IMR-90 (cell line): ENCODE measurements around the gene HAUS5. TPM values are rescaled to one million over a fixed set of nuclear protein-coding genes. Genes with fewer than 3 reads are reported as not detected.

Experiments used
- ATAC-seq: fragments of 200-7000 bp; cut with Tn5 transposase; 2 replicates; pipeline ENCODE4 v1.9.1; 2020; ENCODE audit warnings: low read depth, mild to moderate bottlenecking, moderate library complexity
- BruUV-seq: library from RNA; stranded (reverse); fragments of 400-500 nt; replicated peaks from 2 replicates; lab custom pipeline; 2021; lab: Mats Ljungman, UMichigan
- CTCF ChIA-PET: fragments of 300-600 bp; formaldehyde crosslinking; extraction: SDS; loops from one replicate; lab custom pipeline; 2021; ENCODE audit warnings: antibody characterized with exemption; lab: Yijun Ruan, JAX
- POLR2A ChIA-PET: fragments of 300-600 bp; sonication (Branson Sonifier 250); formaldehyde crosslinking; loops from one replicate; lab custom pipeline; 2022; ENCODE audit warnings: antibody characterized with exemption; ENCODE audit not compliant: unreplicated experiment; lab: Charles Lee
- DNase-seq: peaks from one replicate; pipeline ENCODE4 v3.0.0; 2013
- H2AFZ ChIP-seq: replicated peaks from 2 replicates; pipeline ENCODE3; 2013; ENCODE audit warnings: low read length, mild to moderate bottlenecking; ENCODE audit not compliant: poor library complexity
- H2AK5ac ChIP-seq: 2 replicates; pipeline ENCODE4 v1.6.1; 2013; ENCODE audit warnings: low read depth, low read length, inconsistent platforms
- H2AK9ac ChIP-seq: replicated peaks from 2 replicates; pipeline ENCODE3; 2013; ENCODE audit warnings: mild to moderate bottlenecking, low read depth, low read length, moderate library complexity; ENCODE audit not compliant: poor library complexity
- H2BK120ac ChIP-seq: 2 replicates; pipeline ENCODE4 v1.6.1; 2013; ENCODE audit warnings: low read depth, low read length, inconsistent platforms
- H2BK15ac ChIP-seq: 3 replicates; pipeline ENCODE4 v1.6.1; 2013; ENCODE audit warnings: low read depth, low read length, inconsistent platforms
- H2BK20ac ChIP-seq: 2 replicates; pipeline ENCODE4 v1.6.1; 2013; ENCODE audit warnings: low read depth, mild to moderate bottlenecking, inconsistent platforms, low read length, moderate library complexity
- H2BK5ac ChIP-seq: 2 replicates; pipeline ENCODE4 v1.6.1; 2013; ENCODE audit warnings: mild to moderate bottlenecking, low read depth, low read length, inconsistent platforms; ENCODE audit not compliant: poor library complexity, severe bottlenecking
- H3K14ac ChIP-seq: replicated peaks from 2 replicates; pipeline ENCODE4 v1.6.1; 2013; ENCODE audit warnings: low read depth, low read length, inconsistent platforms
- H3K18ac ChIP-seq: 2 replicates; pipeline ENCODE4 v1.6.1; 2013; ENCODE audit warnings: low read depth, low read length, control low read depth
- H3K23ac ChIP-seq: 2 replicates; pipeline ENCODE4 v1.6.1; 2013; ENCODE audit warnings: low read depth, low read length, inconsistent platforms
- H3K27ac ChIP-seq: 2 replicates; pipeline ENCODE4 v1.5.1; 2013; ENCODE audit warnings: mild to moderate bottlenecking, control low read depth, low read length; ENCODE audit not compliant: insufficient read depth
- H3K27me3 ChIP-seq: 2 replicates; pipeline ENCODE4 v1.6.1; 2013; ENCODE audit warnings: low read length; ENCODE audit not compliant: control insufficient read depth, insufficient read depth
- H3K36me3 ChIP-seq: 2 replicates; pipeline ENCODE4 v1.6.1; 2013; ENCODE audit warnings: low read length, mixed read lengths; ENCODE audit not compliant: control insufficient read depth, insufficient read depth
- H3K4ac ChIP-seq: 2 replicates; pipeline ENCODE4 v1.6.1; 2013; ENCODE audit warnings: low read depth, low read length, inconsistent platforms
- H3K4me1 ChIP-seq: 2 replicates; pipeline ENCODE4 v1.6.1; 2013; ENCODE audit warnings: low read length, mixed read lengths; ENCODE audit not compliant: control insufficient read depth, insufficient read depth
- H3K4me2 ChIP-seq: 2 replicates; pipeline ENCODE4 v1.6.1; 2013; ENCODE audit warnings: low read depth, mild to moderate bottlenecking, control low read depth, low read length, moderate library complexity
- H3K4me3 ChIP-seq: 2 replicates; pipeline ENCODE4 v1.5.1; 2013; ENCODE audit warnings: low read depth, mild to moderate bottlenecking, control low read depth, low read length, moderate library complexity; ENCODE audit not compliant: insufficient read depth
- H3K56ac ChIP-seq: 2 replicates; pipeline ENCODE4 v1.6.1; 2013; ENCODE audit warnings: low read length, inconsistent platforms; ENCODE audit not compliant: insufficient read depth; ENCODE audit errors: extremely low read depth
- H3K79me1 ChIP-seq, 2 experiments: 2 replicates each; pipeline ENCODE4 v1.6.1; 2013; ENCODE audit warnings: low read length in 2 of 2, inconsistent platforms in 1 of 2, low read depth in 1 of 2
- H3K9ac ChIP-seq: 2 replicates; pipeline ENCODE4 v1.6.1; 2013; ENCODE audit warnings: low read depth, low read length, control low read depth
- H3K9me1 ChIP-seq: 2 replicates; pipeline ENCODE4 v1.6.1; 2013; ENCODE audit warnings: low read length, inconsistent platforms; ENCODE audit not compliant: insufficient read depth
- H3K9me3 ChIP-seq: 2 replicates; pipeline ENCODE4 v1.6.1; 2013; ENCODE audit warnings: low read length; ENCODE audit not compliant: control insufficient read depth, insufficient read depth
- H4K20me1 ChIP-seq: 2 replicates; pipeline ENCODE4 v1.6.1; 2013; ENCODE audit warnings: low read length, inconsistent platforms; ENCODE audit not compliant: insufficient read depth
- H4K5ac ChIP-seq: 2 replicates; pipeline ENCODE4 v1.6.1; 2013; ENCODE audit warnings: mild to moderate bottlenecking, low read depth, low read length, control low read depth
- H4K8ac ChIP-seq, 2 experiments: 2 replicates each; pipeline ENCODE4 v1.6.1; 2013; ENCODE audit warnings: low read depth in 2 of 2, low read length in 2 of 2, control low read depth in 1 of 2, inconsistent platforms in 1 of 2
- H4K91ac ChIP-seq: 2 replicates; pipeline ENCODE4 v1.6.1; 2013; ENCODE audit warnings: low read depth, low read length, inconsistent platforms; ENCODE audit not compliant: insufficient read depth
- ELK1 ChIP-seq: fragments of 150-350 bp; IDR thresholded peaks from 2 replicates; pipeline ENCODE4 v1.6.1; 2016; ENCODE audit warnings: low read depth, mild to moderate bottlenecking, low read length, moderate library complexity, borderline replicate concordance
- MAFK ChIP-seq: IDR thresholded peaks from 2 replicates; pipeline ENCODE4 v1.6.1; 2012; ENCODE audit warnings: low read depth, low read length, improper control_type of control experiment
- NFE2L2 ChIP-seq: fragments of 150-350 bp; IDR thresholded peaks from 2 replicates; pipeline ENCODE4 v1.6.1; 2016; ENCODE audit warnings: low read depth, mild to moderate bottlenecking, low read length
- POLR2A ChIP-seq: IDR thresholded peaks from 2 replicates; pipeline ENCODE4 v1.6.1; 2012; ENCODE audit warnings: mild to moderate bottlenecking, low read depth, low read length
- RAD21 ChIP-seq: IDR thresholded peaks from 2 replicates; pipeline ENCODE4 v1.6.1; 2012; ENCODE audit warnings: low read length, improper control_type of control experiment
- WGBS, 2 experiments: methylation state at CpG; one replicate each; pipeline versions ENCODE4 v1.1.5 to v1.1.7; 2013; ENCODE audit warnings: missing lambda C conversion rate in 2 of 2; ENCODE audit not compliant: insufficient read length in 1 of 2; ENCODE audit errors: extremely low coverage in 2 of 2; 5-methylcytosine and 5-hydroxymethylcytosine counted together
- dilution Hi-C: fragments of 300-500 bp; cut with HindIII; formaldehyde crosslinking; loops from one replicate; pipeline ENCODE4 v1.14.3; 2018; ENCODE audit warnings: low sequenced_read_pairs; ENCODE audit not compliant: unreplicated experiment
- in situ Hi-C: fragments of 300-500 bp; cut with MboI; formaldehyde crosslinking; loops from 3 replicates; pipeline ENCODE4 v1.14.3; 2019; ENCODE audit warnings: low sequenced_read_pairs, inconsistent platforms, mixed read lengths
- intact Hi-C: fragments of 100-400 bp; cut with micrococcal nuclease; formaldehyde crosslinking; loops from 2 replicates; pipeline ENCODE4 v1.10.0; 2022
- polyA plus RNA-seq, 3 experiments: library from polyadenylated mRNA; depleted of rRNA; stranded (reverse); fragments of >200 nt; gene quantifications; 2 replicates each; pipeline ENCODE4 v1.2.3, GENCODE V29; 2012; ENCODE audit warnings: low replicate concordance in 1 of 3
- total RNA-seq: library from RNA; depleted of rRNA; stranded (reverse); fragments of >200 nt; gene quantifications from 2 replicates; pipeline ENCODE4 v1.2.3, GENCODE V29; 2012

Gene HAUS5
- total and polyA plus RNA-seq, 2 of the 4 experiments (the other 2 are of a cell fraction) = 3.4 to 6.2 TPM

- Histone ChIP-seq H3K14ac (no peak overlapping the region), H4K5ac (no peak overlapping the region), H2BK20ac (no peak overlapping the region), H3K56ac (no peak overlapping the region), H2AK9ac (no peak overlapping the region), H3K79me1 (peaks cover 0 to under 1% of the 10 kb centered on the region in 2 experiments; a peak in 1 of 4 replicates), H3K18ac (no peak overlapping the region), H3K23ac (no peak overlapping the region), H2AK5ac (no peak overlapping the region), H3K9ac (no peak overlapping the region), H3K27me3 (0 out of 2 replicates have a peak, but pooled peaks cover under 1% of the 10 kb centered on the region), H2BK120ac (no peak overlapping the region), H3K4me2 (no peak overlapping the region), H3K36me3 (no peaks in the 10 kb centered on the region), H2BK5ac (no peak overlapping the region), H2BK15ac (no peak overlapping the region), H3K27ac (no peak overlapping the region), H3K4me3 (no peak overlapping the region), H3K9me1 (peaks cover 7% of the 10 kb centered on the region; the same call in 1 of the 2 replicates), H3K4ac (no peak overlapping the region), H2AFZ (no peak overlapping the region), H4K20me1 (no peaks in the 10 kb centered on the region), H3K9me3 (peaks cover 6% of the 10 kb centered on the region), H3K4me1 (no peaks in the 10 kb centered on the region), H4K8ac (no peak overlapping the region), H4K91ac (no peak overlapping the region)
- intact Hi-C loops (no loop called here), in situ Hi-C loops (no loop called here), dilution Hi-C loops (no loop called here)
- TF ChIP-seq POLR2A (no peak), RAD21 (no peak), NFE2L2 (no peak), MAFK (no peak), ELK1 (no peak)
- DNase-seq (no peak), ATAC-seq (no peak)
- BruUV-seq = no TSS peak
- CTCF ChIA-PET = no interaction called here
- WGBS, 2 experiments = no CpG with 5 or more reads among the region's 3 CpGs
- POLR2A ChIA-PET = no interaction called here
Observed at GRCh38 chr19:35607661-35608060, 4.9 kb upstream of the HAUS5 start.
